ENCODE results near the gene BABAM2. TPM values are rescaled to one million over a fixed set of nuclear protein-coding genes. Genes with fewer than 3 reads are reported as not detected.

BABAM2 gene
- total and polyA plus RNA-seq, 7 donors, result 34.2 to 74.5 (median 52.3) TPM

DNA sequence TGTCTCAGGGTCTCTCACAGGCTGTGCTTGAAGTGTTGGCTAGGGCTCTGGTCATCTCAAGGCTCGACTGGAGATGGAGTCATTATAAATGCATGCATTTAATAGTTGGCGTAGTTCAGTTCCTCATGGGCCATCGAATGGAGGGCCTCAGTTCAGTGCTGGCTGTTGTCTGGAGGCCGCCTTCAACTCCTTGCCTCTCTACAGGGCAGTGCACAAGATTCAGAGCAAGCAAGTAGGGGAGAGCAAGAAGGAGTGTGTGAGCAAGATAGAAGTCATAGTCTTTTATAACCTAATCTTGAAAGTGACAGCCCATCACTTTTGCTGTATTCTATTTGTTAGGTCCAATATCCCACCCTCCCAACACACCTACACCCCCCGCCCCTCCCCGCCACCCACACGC is 137.5 kb downstream of the BABAM2 start:
- 87 to 92% (median 92%) methylated on average over 7 of the region's 7 CpGs for WGBS, 3 donors

DNA sequence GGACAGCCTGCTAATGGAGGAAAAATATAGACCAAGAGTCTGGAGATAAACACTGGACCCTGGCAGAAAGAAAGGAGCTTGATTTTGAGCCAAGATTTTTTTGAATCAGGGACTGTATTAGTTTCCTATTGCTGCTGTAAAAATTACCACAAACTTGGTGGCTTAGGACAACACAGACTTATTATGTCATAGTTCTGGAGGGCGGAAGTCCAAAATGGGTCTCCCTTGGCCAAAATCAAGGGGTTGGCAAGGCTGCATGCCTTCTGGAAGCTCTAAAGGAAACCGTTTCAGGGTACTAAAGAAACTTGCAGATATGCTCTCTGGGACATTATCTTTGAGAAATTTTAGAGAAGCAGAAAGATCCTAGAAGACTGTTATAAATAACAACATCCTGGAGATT is 140.1 kb downstream of the BABAM2 start:
- Histone ChIP-seq H3K27ac (no peak overlapping the region), H3K4me3 (no peak overlapping the region), H3K4me1 (no peaks in the 10 kb centered on the region), H3K27me3 (ENCODE audit: insufficient read depth in 3 of 3, low read length in 2 of 3) (no peaks in the 10 kb centered on the region), H3K36me3 (ENCODE audit: insufficient read depth in 1 of 2, low read depth in 1 of 2) (peaks cover 0 to 7% of the 10 kb centered on the region in 2 donors), H3K9me3 (no peaks in the 10 kb centered on the region)
- intact Hi-C loops (cut with DNase I), result no loop called here
- ATAC-seq, result no peak
- TF ChIP-seq, protein P1, sequence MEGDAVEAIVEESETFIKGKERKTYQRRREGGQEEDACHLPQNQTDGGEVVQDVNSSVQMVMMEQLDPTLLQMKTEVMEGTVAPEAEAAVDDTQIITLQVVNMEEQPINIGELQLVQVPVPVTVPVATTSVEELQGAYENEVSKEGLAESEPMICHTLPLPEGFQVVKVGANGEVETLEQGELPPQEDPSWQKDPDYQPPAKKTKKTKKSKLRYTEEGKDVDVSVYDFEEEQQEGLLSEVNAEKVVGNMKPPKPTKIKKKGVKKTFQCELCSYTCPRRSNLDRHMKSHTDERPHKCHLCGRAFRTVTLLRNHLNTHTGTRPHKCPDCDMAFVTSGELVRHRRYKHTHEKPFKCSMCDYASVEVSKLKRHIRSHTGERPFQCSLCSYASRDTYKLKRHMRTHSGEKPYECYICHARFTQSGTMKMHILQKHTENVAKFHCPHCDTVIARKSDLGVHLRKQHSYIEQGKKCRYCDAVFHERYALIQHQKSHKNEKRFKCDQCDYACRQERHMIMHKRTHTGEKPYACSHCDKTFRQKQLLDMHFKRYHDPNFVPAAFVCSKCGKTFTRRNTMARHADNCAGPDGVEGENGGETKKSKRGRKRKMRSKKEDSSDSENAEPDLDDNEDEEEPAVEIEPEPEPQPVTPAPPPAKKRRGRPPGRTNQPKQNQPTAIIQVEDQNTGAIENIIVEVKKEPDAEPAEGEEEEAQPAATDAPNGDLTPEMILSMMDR (IDR thresholded peaks at IDR 0.05), result no peak
- 31 to 48% (median 47%) methylated on average over 2 of the region's 2 CpGs for WGBS, 3 donors
- DNase-seq, result no peak

More for the DNA sequence above, 137.5 kb downstream of the BABAM2 start:
- ATAC-seq (no peak), DNase-seq (no peak)
- no peaks in the 10 kb centered on the region for H3K27me3 ChIP-seq (ENCODE audit: insufficient read depth in 3 of 3, low read length in 2 of 3)
- no peaks in the 10 kb centered on the region for H3K4me1 ChIP-seq
- TF ChIP-seq, protein P1 (IDR thresholded peaks at IDR 0.05), result no peak
- H3K27ac ChIP-seq, result no peak overlapping the region
- H3K36me3 ChIP-seq (ENCODE audit: insufficient read depth in 1 of 2, low read depth in 1 of 2), result peaks cover 0 to 10% of the 10 kb centered on the region in 2 donors
- intact Hi-C loops (cut with DNase I), result no loop called here
- no peaks in the 10 kb centered on the region for H3K9me3 ChIP-seq
- H3K4me3 ChIP-seq, result no peak overlapping the region

DNA sequence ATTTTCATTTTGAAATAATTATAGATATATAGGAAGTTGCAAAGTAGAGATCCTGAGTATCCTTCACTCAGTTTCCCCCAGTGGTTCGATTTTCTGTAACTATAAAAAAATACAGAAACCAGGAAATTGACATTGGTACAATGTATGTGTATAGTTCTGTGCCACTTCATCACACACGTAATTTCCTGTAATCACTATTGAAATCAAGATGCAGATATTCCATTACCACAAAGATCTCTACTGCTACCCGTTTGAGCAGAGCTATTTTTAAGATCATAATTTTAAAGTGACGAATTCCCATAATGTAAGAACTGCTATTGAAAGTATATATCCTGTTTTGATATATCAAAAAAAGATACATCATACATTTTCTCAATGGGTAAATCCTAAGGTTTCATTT is 142.3 kb downstream of the BABAM2 start:
- DNase-seq (no peak), ATAC-seq (no peak)
- WGBS, 3 donors, result 55 to 71% (median 55%) methylated on average over 4 of the region's 4 CpGs
- Histone ChIP-seq H3K27me3 (ENCODE audit: insufficient read depth in 3 of 3, low read length in 2 of 3) (no peaks in the 10 kb centered on the region), H3K9me3 (no peaks in the 10 kb centered on the region), H3K36me3 (ENCODE audit: insufficient read depth in 1 of 2, low read depth in 1 of 2) (no peaks in the 10 kb centered on the region), H3K27ac (no peak overlapping the region), H3K4me1 (no peaks in the 10 kb centered on the region), H3K4me3 (no peak overlapping the region)
- TF ChIP-seq, protein P1 (IDR thresholded peaks at IDR 0.05), result no peak
- intact Hi-C loops (cut with DNase I), result no loop called here

DNA sequence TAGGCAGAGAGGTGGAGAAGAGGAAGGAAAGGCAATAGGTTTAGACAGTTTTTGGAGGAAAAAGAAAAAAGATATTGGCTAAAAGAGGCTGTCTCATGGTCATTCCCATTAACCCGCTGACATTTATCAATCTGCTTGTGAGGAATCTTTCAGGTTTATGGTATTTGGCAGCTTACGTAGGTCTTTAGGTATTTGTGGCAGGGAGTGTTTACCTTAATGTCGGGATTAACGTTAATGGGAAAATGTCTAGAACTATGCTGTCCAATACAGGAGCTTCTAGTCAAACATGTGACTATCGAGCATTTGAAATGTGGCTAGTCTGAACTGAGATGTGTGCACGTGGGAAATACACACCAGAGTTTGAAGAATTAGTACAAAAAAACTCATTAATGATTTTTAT is 144.2 kb downstream of the BABAM2 start:
- Histone ChIP-seq H3K27me3 (ENCODE audit: insufficient read depth in 3 of 3, low read length in 2 of 3) (no peaks in the 10 kb centered on the region), H3K27ac (no peak overlapping the region), H3K9me3 (no peaks in the 10 kb centered on the region), H3K36me3 (ENCODE audit: insufficient read depth in 1 of 2, low read depth in 1 of 2) (no peaks in the 10 kb centered on the region), H3K4me1 (peaks cover 12% of the 10 kb centered on the region), H3K4me3 (no peak overlapping the region)
- ATAC-seq (no peak), DNase-seq (no peak)
- WGBS, 3 donors, result 97 to 98% (median 98%) methylated on average over 6 of the region's 6 CpGs
- TF ChIP-seq, protein P1 (IDR thresholded peaks at IDR 0.05), result no peak
- intact Hi-C loops (cut with DNase I), result no loop called here

GRCh38 chr2:28035163-28035690 is 144.7 kb downstream of the BABAM2 start:
- ATAC-seq (no peak), DNase-seq (no peak)
- WGBS, 3 donors, result 70 to 79% (median 71%) methylated on average over 3 of the region's 3 CpGs
- intact Hi-C loops (cut with DNase I), result no loop called here
- Histone ChIP-seq H3K27ac (no peak overlapping the region), H3K4me1 (peaks cover 12% of the 10 kb centered on the region), H3K9me3 (no peaks in the 10 kb centered on the region), H3K27me3 (ENCODE audit: insufficient read depth in 3 of 3, low read length in 2 of 3) (no peaks in the 10 kb centered on the region), H3K36me3 (ENCODE audit: insufficient read depth in 1 of 2, low read depth in 1 of 2) (no peaks in the 10 kb centered on the region), H3K4me3 (no peak overlapping the region)
- TF ChIP-seq, protein P1 (IDR thresholded peaks at IDR 0.05), result no peak
